Measurements from ENCODE around the gene ZMYND11. TPM values are rescaled to one million over a fixed set of nuclear protein-coding genes. Genes with fewer than 3 reads are reported as not detected.
"Not testable (repeated sequence)": the region's sequence is repeated elsewhere in the genome, so short reads cannot be mapped to it uniquely, and the experiment has no call there.

Gene ZMYND11
- total RNA-seq, 1 donor from 2014 or later = 106 TPM

DNA sequence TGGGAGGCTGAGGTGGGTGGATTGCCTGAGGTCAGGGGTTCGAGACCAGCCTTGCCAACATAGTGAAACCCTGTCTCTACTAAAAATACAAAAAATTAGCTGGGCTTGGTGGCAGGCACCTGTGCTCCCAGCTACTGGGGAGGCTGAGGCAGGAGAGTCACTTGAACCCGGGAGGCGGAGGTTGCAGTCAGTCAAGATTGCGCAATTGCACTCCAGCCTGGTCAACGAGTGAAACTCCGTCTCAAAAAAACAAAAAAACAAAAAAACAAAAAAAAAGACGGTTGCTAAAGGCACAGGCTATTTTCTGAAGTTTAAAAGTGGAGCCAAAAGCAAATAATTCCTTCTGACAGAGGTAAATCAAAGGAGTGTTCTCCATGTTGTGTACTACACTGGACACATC, 50.3 kb downstream of the ZMYND11 start:
- DNase-seq (ENCODE audit: low spot score); intact Hi-C loops (cut with DNase I); ATAC-seq: not testable (repeated sequence)

DNA sequence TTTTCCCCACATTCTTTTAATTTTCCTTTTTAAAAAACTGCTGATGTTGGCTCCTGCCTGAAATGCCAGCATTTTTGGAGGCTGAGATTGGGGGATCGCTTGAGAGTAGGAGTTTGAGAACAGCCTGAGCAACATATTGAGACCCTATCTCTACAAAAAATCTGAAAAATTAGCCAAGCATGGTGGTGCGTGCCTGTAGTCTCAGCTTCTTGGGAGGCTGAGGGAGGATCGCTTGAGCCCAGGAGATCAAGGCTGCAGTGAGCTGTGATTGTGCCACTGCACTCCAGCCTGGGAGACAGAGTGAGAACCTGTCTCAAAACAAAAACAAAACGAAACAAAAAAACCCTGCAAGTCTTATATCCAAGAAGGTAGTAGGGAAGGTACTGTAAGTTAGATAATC, 51.7 kb downstream of the ZMYND11 start:
- intact Hi-C loops (cut with DNase I) = no loop called here
- DNase-seq (ENCODE audit: low spot score) = no peak
- ATAC-seq = no peak

DNA sequence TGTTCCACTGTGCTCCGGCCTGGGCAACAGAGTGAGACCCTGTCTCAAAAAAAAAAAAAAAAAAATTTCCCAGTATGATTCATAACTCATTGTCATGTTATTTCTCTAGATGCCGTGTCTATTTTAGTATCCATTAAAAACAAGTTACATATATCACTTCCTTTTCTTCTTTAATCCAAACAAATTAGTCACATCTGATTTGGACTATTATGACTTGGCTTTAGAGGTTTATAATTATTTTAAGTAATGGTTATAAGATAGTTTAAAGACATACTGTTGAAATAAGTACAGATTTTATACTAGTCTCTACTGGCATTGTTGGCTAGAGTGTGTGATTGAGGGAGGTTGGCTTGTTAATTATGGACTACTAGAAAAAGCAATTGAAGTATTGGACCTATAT, 53.3 kb downstream of the ZMYND11 start:
- ATAC-seq (no peak), DNase-seq (ENCODE audit: low spot score) (no peak)
- intact Hi-C loops (cut with DNase I) = no loop called here

DNA sequence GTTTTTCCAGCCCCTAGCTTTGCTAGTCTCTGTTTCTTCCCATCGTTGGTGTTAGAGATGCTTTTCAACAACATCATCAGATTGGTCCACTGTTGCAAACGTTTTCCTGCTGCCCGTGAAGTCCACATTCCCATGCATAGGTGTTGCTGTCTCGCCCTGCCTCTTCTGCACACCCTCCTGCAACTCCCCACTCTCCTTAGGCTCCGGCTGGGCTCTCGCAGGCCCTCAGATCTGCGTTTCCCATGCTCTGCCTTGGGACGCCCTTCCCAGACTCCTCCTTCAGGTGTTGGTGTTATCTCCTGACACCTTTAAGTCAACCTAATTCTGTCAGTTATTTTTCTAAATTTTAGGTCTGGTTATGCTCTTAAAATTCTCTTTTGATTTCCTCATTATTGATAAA, 55.0 kb downstream of the ZMYND11 start:
- no peak for ATAC-seq
- intact Hi-C loops (cut with DNase I) = no loop called here
- no peak for DNase-seq (ENCODE audit: low spot score)

DNA sequence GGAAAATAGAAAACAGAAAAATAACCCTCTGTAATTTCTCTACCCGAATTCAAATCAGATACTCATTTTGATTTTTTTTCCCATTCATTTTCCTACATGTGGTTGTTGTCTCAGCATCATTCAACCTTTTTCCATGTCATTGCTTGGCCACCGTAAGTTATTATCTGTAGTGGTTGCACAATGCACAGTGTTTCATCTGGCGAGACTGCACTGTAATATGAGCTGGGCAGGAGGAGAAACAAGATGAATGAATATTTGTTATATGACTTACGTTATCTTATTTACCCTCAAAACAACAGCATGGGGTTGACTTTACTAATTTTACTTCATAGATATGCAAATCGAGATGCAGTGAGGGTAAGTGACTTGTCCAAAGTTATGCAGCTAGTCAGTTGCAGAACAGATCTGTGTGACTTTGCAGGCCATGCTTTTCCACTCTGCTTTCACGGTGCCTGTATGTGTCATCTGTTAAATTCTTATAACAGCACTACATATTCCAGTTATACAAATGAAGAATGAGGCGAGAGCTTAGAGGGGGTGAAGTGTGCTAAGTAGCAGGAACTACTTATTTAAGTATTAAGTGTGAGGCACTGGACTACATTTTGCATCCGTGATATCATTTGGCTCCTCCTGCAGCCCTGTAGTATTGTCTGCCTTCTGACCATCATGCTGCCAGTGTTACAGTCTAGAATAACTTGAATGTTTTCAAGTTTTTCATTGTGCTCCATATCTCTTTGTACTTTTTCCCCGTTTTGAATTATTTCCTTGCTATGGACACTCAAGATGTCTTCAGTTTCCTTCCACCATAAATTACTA, 56.7 kb downstream of the ZMYND11 start:
- ATAC-seq (peak; percentile 88), DNase-seq (ENCODE audit: low spot score) (no peak)
- intact Hi-C loops (cut with DNase I) = no loop called here

DNA sequence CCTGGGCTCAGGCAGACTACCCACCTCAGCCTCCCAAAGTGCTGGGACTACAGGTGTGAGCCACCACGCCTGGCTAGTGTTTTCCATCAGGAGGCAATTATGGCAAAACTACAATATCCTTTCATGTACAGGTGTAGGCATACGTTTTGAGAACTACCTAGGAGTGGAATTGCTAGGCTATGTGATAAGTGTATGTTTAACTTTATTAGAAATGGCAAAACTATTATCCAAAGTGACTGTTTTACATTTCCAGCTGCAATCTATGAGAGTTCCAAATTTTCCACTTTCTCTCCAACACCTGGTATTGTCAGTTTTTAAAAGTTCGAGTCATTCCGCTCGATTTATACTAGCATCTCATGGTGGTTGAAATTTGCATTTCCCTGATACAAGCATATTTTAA, 59.0 kb downstream of the ZMYND11 start:
- intact Hi-C loops (cut with DNase I) = no loop called here
- no peak for DNase-seq (ENCODE audit: low spot score)
- ATAC-seq = no peak

DNA sequence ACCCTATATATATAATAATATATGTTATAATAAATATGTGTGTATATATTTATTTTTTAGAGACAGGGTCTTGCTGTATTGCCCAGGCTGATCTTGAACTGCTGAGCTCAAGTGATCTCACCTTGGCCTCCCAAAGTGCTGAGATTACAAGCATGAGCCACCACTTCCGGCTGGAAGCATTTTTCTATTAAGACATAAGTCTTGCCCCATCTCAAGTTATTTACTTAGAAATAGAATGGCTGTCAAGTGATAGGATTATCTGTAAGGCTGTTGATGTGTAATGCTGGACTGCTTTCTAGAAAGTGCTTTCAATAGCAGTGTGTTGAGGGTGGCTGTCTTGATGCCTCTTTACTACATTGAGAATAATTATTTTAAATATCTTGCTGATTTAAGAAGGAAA, 65.2 kb downstream of the ZMYND11 start:
- intact Hi-C loops (cut with DNase I) = no loop called here
- no peak for ATAC-seq

DNA sequence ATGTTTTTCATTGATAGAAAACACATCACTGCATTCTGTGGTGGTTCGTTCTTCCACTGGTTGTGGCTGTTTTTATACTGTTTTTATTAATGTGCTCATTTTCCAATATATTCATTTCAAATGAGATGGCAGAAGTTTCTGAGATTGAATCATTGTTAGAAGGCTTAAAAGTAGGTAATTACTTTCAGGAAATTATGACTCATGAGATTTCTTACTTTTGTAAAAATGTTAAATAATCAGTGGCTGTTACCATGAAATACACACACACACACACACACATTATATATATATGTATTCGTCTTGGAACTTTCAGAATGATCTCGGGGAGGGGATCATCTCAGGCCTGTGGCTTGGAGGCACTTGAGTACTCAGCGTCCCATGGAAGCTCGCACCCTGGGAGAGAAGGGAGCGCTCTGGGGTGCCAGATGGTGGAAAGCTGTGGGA, 66.1 kb downstream of the ZMYND11 start:
- intact Hi-C loops (cut with DNase I) = no loop called here
- ATAC-seq (no peak), DNase-seq (ENCODE audit: low spot score) (no peak)

More for the DNA sequence above, 65.2 kb downstream of the ZMYND11 start:
- DNase-seq (ENCODE audit: low spot score) = no peak

DNA sequence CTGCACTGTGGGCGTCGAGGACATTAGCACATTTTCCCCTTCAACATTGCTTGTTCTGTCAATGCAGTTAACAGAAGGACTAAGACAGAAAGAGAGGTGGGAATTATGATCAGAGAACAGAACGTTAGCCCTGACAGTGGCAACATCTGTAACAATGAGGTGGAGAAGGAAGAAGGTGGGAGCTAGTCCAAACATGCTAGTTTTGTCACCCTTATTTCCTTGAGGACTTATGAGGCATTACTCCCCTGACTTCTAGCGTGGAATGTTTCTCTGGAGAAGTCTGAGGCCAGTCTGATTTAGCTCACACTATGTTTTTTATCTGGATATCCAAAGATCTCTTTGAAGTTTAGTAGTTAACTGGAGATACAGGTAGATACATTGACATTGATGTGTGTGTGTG, 73.4 kb downstream of the ZMYND11 start:
- DNase-seq (ENCODE audit: low spot score) (no peak), ATAC-seq (no peak)
- intact Hi-C loops (cut with DNase I) = no loop called here

DNA sequence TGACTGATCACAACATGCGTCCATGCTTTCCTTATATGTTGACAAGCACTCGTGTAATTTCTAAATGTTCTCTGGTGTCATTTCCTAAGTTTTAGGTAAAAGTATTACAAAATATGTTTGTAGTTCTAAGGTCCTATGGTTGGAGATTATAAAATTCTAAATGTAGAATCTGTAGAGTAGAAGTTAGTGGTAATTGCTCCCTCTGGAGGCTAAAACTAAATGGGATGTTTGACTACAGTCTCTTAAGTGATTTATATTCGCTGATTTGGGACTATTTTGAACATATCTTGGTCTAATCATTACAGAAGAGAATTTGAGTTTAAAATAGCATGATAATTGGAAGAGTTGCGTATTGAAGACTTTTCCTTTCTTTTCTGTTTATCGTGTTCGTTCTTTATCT, 74.1 kb downstream of the ZMYND11 start:
- no peak for ATAC-seq
- no peak for DNase-seq (ENCODE audit: low spot score)
- intact Hi-C loops (cut with DNase I) = no loop called here

DNA sequence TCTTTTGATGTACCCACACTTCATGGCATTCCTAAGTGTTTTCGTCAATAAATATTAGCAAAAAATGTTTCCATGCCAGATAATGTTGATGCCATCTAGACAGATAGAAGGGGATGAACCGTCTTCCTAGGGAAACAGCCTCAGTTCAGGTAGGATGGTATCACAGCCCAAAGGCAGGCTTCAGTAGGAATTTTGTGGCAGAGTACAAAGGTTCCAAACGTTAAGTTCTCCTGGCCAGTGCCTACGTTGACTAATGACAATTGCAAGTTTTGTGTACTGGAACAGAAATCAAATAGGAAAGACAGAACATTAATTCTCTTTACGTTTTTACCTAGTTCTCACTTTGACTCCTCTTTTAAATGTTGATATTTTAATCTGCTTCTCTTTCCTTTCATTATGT, 75.0 kb downstream of the ZMYND11 start:
- ATAC-seq (no peak), DNase-seq (ENCODE audit: low spot score) (no peak)
- intact Hi-C loops (cut with DNase I) = no loop called here

DNA sequence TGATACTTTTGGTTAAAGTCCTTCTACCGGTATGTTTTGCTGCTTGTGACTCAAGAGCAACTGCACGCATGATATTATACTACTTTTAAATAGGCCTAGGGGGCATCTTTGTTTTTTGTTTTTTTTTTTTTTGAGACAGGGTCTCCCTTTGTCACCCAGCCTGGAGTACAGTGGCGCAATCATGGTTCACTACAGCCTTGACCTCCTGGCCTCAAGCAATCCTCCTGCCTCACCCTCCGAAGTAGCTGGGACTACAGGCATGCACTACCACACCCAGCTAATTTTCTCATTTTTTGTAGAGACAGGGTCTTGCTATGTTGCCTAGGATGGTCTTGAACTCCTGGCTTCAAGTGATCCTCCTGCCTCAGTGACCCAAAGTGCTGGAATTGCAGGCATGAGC, 80.2 kb downstream of the ZMYND11 start:
- intact Hi-C loops (cut with DNase I) = no loop called here
- DNase-seq (ENCODE audit: low spot score) = no peak
- no peak for ATAC-seq

DNA sequence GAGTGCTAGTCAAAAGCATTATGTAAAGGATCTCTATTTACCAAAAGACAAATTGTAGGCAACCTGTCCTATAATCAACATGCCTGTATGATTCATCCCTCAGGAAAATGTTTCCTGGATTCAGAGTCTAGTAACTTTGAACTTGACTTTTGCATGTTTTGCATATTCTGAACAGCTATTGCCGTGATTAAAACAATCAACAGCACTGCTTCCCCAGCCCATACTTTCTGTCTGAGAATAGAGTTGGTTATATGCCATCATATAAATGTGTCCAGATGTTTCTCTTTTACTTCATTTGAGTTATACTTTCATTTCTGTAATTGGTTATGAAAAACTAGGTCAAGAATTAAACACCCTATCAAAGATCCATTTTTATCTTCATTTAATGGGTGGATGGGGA, 83.5 kb downstream of the ZMYND11 start:
- ATAC-seq (no peak), DNase-seq (ENCODE audit: low spot score) (no peak)
- intact Hi-C loops (cut with DNase I) = no loop called here

DNA sequence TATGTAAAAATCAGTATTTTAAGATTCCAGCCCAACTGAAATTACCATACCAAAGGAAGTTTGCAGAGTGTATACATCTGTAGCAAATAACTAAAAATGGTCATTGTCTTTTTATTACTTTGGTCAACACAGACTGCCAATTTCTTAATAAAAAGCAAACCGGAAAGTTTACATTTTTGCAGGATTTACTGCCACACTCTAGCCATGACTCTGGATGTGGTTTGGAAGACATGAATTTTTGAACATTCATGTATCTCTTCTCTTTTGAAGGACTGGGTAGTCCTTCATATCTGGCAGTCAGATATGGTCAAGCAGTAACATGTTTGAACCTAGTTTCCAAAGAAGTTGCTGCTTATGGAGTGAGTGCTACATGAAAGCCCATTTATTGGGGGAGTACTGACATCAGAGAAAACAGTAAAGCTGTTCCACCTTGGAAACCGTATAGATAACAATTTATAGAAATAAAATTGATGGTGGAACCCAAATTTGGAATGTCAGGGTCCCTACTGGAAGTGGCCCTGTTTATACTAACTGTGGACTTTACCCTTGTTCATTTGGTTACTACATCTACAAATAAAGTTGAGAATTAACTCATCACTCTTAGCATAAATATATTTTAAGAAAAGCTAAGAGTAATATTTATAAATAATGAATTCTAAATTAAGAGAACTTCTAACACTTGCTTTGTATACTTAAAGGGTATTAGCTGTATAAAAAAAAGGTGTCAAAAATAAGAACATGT, 84.6 kb downstream of the ZMYND11 start:
- ATAC-seq = no peak
- intact Hi-C loops (cut with DNase I) = no loop called here

DNA sequence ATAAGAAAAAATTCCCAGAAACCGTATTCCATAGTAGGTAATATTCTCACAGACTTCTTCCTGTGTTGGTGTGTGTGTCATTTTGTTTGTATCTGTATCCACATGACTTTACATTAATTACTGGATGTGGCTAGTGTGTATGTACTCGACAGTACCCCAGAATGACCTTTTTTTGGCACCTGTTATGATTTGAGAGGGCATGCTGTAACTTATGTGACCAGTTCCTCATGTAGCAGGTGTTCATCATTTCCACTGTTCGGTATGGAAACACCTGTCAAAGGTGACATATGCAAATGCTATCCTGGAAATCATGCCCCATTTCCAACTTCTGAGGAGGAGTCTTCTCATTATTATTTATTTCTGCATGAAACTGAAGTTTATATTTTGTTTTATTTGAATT, 89.3 kb downstream of the ZMYND11 start:
- DNase-seq (ENCODE audit: low spot score) = no peak
- no peak for ATAC-seq
- intact Hi-C loops (cut with DNase I) = no loop called here

More for the DNA sequence above, 84.6 kb downstream of the ZMYND11 start:
- DNase-seq (ENCODE audit: low spot score) = no peak

DNA sequence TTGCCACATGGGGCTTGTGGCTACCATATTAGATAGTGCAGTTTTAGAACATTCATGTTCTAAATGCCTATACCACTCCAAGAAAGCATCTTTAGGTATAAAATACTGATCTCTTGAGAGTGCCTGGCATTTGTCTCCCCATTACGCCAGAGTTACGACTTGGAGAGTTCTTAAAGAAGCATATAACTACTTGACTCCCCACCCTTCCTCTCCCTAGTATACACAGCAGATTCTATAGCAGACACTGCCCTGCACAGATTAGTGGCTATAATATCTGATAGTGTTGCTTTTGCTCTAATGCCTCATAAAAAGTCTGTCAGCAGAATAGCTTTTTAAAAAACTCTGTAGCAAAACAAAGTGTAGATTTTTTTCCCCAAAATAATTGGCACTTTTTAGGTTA, 90.8 kb downstream of the ZMYND11 start:
- ATAC-seq (no peak), DNase-seq (ENCODE audit: low spot score) (no peak)
- intact Hi-C loops (cut with DNase I) = no loop called here

DNA sequence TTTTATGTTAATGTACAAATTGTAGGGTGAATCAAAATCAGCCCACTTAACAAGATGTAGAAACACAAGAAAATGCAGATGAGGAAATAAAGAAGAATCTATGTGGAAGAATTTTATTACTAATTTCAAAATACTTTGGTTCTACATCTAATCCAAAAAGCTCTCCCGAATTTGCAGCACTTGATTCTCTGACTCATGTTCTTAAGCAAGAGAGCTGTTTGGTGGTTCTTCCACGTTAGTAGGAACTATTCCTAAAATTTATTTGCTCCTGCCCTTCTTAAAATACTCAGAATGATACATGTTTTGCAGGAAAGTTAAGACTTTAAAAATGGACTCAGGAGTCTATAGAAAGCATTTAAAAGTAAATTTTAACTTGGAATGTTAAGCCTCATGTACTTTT, 91.8 kb downstream of the ZMYND11 start:
- no peak for DNase-seq (ENCODE audit: low spot score)
- intact Hi-C loops (cut with DNase I) = no loop called here
- ATAC-seq = no peak

DNA sequence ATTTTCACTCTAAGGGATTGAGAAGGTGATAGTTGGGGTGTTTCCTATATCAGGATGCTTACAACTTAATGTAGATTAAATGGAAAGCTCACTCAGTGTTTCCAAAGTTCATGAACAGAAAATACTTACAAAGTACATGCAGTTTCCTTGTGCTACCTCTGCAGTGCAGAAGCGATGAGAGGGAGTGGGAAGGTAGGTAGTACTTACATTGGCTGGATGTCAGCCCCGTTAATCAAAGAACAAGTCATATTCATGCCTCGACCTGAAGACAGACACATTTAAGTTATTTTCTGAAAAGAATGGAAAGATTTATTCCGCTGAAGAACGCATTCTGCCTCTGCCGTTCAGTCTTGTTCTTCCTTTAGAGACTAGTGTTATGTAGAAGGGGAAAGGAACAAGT, 93.1 kb downstream of the ZMYND11 start:
- intact Hi-C loops (cut with DNase I) = no loop called here
- no peak for DNase-seq (ENCODE audit: low spot score)
- no peak for ATAC-seq

DNA sequence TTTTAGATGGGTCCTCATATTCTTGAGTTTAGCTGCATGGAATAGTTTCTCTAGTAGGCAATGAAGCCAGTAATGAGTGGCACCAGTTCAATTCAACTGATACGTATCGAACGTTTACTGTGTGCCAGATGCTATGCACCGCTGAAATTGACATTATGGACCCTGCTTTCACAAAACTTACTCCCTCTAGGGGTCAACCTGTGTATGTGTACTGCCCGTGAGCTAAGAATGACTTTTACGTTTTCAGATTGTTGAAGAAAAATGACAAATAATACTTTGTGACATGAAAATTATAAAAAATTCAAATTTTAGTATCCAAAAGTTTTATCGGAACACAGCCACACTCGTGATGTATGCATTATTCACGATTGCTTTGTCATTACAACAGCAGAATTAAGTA, 95.5 kb downstream of the ZMYND11 start:
- intact Hi-C loops (cut with DNase I) = no loop called here
- DNase-seq (ENCODE audit: low spot score) (no peak), ATAC-seq (no peak)

DNA sequence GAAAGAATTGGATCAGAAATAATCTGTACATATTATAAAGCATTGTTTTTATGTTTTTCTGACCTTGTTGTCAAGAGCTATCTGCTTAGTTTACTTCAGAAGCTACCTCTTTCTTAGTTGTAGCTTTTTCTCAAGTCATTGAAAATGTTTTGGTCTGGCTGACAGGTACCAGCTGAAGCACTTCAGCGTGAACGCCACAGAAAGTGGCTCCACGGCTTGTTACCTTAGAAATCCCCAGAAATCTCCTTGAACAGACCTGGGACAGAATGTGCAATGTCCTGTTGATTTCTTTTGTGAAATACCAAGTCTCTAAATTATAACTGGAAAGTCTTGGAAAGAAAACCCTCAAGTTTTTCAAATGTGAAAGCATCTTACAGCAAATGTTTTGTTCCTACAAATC, 96.8 kb downstream of the ZMYND11 start:
- intact Hi-C loops (cut with DNase I) = no loop called here
- DNase-seq (ENCODE audit: low spot score) (no peak), ATAC-seq (no peak)

DNA sequence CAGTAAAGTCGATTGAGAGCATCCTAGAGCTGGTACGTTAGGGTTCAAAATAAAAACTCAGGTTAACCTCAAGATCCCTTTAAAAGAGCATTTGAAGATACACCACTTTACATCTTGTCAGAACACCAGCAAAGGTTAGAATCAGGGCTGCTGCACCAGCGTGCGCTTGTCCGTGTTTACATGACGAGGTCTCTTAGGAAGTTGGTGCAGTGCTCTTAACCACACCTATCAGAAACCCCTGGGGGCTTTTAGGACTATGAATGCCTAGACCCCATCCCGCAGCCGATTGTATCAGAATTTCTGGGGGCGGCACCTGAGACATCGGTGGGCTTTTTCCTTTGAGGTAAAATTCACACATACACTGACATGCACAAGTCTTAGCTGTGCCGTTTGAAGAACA, 97.6 kb downstream of the ZMYND11 start:
- ATAC-seq = no peak
- intact Hi-C loops (cut with DNase I) = no loop called here
- no peak for DNase-seq (ENCODE audit: low spot score)
